GM19452 (cell line): Measurements from ENCODE around the gene PALD1.
"Not testable (repeated sequence)": the region's sequence is repeated elsewhere in the genome, so short reads cannot be mapped to it uniquely, and the experiment has no call there.

ENCODE experiments used
- ATAC-seq: cut with Tn5 transposase; IDR thresholded peaks from one replicate; pipeline ENCODE4 v1.9.1; 2021; ENCODE audit not compliant: unreplicated experiment

Gene PALD1

GRCh38 chr10:70481831-70482530 is 3.4 kb downstream of the PALD1 start:
- ATAC-seq, result no peak

GRCh38 chr10:70482982-70483760 is 4.6 kb downstream of the PALD1 start:
- no peak for ATAC-seq

- ATAC-seq, result not testable (repeated sequence)
Observed at GRCh38 chr10:70483872-70484271, 5.3 kb downstream of the PALD1 start.

- no peak for ATAC-seq
Observed at GRCh38 chr10:70487824-70488223, 9.3 kb downstream of the PALD1 start.

- no peak for ATAC-seq
Observed at GRCh38 chr10:70490142-70490541, 11.6 kb downstream of the PALD1 start.

GRCh38 chr10:70491614-70492013 is 13.0 kb downstream of the PALD1 start:
- no peak for ATAC-seq

- peak; percentile 34 for ATAC-seq
Observed at GRCh38 chr10:70492786-70493659, 14.5 kb downstream of the PALD1 start.

GRCh38 chr10:70493660-70494234 is 15.2 kb downstream of the PALD1 start:
- ATAC-seq, result peak; percentile 72

GRCh38 chr10:70494536-70494935 is 16.0 kb downstream of the PALD1 start:
- ATAC-seq, result peak; percentile 31

- ATAC-seq, result peak; percentile 9
Observed at GRCh38 chr10:70494966-70495365, 16.4 kb downstream of the PALD1 start.

- ATAC-seq, result no peak
Observed at GRCh38 chr10:70495691-70496261, 17.2 kb downstream of the PALD1 start.

- ATAC-seq, result no peak
Observed at GRCh38 chr10:70496341-70497119, 18.0 kb downstream of the PALD1 start.

GRCh38 chr10:70497120-70497545 is 18.6 kb downstream of the PALD1 start:
- ATAC-seq, result no peak

- ATAC-seq, result no peak
Observed at GRCh38 chr10:70498970-70499835, 20.6 kb downstream of the PALD1 start.

GRCh38 chr10:70499836-70500167 is 21.2 kb downstream of the PALD1 start:
- ATAC-seq, result no peak

GRCh38 chr10:70500368-70500767 is 21.8 kb downstream of the PALD1 start:
- ATAC-seq, result no peak

GRCh38 chr10:70500812-70501301 is 22.3 kb downstream of the PALD1 start:
- no peak for ATAC-seq

GRCh38 chr10:70502406-70502805 is 23.8 kb downstream of the PALD1 start:
- ATAC-seq, result no peak

- no peak for ATAC-seq
Observed at GRCh38 chr10:70503776-70504175, 25.2 kb downstream of the PALD1 start.
